Measurements from ENCODE around the gene ARIH2. TPM values are rescaled to one million over a fixed set of nuclear protein-coding genes. Genes with fewer than 3 reads are reported as not detected.

Gene ARIH2
- total RNA-seq, 5 donors from 2014 or later (not counting 1 experiment from before 2014, with no cell fraction given): 136 to 163 (median 153) TPM

DNA sequence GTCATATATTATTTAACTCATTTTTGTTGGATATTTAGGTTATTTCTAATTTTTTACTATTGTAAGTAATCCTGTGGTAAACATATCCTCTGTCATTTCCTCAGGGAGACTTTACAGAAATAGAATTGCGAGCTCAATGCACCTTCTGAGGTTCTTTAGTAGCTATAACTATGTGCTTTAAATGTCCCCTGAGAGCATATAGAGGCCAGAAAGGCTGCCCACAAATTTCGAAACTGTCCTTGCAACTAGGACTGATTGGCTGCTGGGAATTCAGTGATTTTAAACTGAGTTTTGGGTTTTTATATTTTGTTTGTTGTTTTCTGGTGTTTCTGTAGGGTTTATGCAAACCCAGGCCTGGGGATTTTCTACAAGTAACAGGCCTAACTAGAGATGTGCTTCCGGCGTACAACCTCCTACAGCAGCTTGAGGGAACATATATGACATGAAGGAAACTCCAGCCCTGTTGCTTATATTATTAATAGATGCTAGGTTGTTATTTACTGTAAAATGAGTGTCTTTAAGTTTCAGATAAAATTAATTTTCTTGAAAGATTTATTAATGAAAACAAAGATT lies 42.3 kb downstream of the ARIH2 start:
- no peak for ATAC-seq (replicated peaks in 1 of 4)
- Histone ChIP-seq H3K36me3 (ENCODE audit: control insufficient read depth in 2 of 2, extremely low read depth in 1 of 2, insufficient read depth in 1 of 2, low read length in 1 of 2) (peaks cover 12 to 33% of the 10 kb centered on the region in 2 donors), H3K9me3 (no peaks in the 10 kb centered on the region), H3K4me3 (ENCODE audit: control insufficient read depth in 1 of 2, extremely low read depth in 1 of 2, low read length in 1 of 2) (no peak overlapping the region), H3K27me3 (replicated peaks in 1 of 2; ENCODE audit: control insufficient read depth in 2 of 2, extremely low read depth in 1 of 2, insufficient read depth in 2 of 2, low read length in 1 of 2) (no peaks in the 10 kb centered on the region), H3K4me1 (ENCODE audit: control insufficient read depth in 1 of 2, extremely low read depth in 1 of 2, insufficient read depth in 2 of 2, low read length in 2 of 2) (no peaks in the 10 kb centered on the region), H3K27ac (ENCODE audit: low read length) (no peak overlapping the region)
- peak overlapping the region in 1 of 2 donors; percentile 16 for H3K27ac Mint-ChIP-seq
- WGBS (ENCODE audit: insufficient coverage): 94% methylated on average over 2 of the region's 4 CpGs
- ChIA-PET CTCF (no interaction called here), POLR2A (no interaction called here)
- H3K4me3 Mint-ChIP-seq: no peak overlapping the region
- no peaks in the 10 kb centered on the region for H3K27me3 Mint-ChIP-seq
- H3K36me3 Mint-ChIP-seq: peaks cover 38% of the 10 kb centered on the region
- H3K4me1 Mint-ChIP-seq: peaks cover 3 to 7% (median 5%) of the 10 kb centered on the region in 3 donors
- no peak for DNase-seq
- H3K9me3 Mint-ChIP-seq: no peaks in the 10 kb centered on the region

DNA sequence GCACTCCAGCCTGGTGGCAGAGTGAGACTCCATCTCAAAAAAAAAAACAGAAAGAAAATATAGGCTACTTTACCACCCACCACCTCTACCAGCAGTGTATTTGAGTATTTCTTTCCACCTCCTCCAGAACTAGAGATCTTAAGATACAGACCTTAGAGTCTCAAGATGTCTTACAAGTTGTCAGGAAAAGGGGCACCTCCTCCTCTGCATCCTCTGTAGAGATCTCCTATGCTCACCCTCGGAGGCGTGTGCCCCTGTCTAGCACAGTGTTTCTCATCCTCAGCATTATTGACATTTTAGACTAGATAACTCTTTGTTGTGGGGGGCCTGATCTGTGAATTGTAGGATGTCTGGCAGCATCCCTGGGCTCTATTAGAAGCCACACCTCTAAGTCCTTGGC lies 43.7 kb downstream of the ARIH2 start:
- no peak overlapping the region for H3K4me3 ChIP-seq (ENCODE audit: control insufficient read depth in 1 of 2, extremely low read depth in 1 of 2, low read length in 1 of 2)
- H3K27me3 ChIP-seq (replicated peaks in 1 of 2; ENCODE audit: control insufficient read depth in 2 of 2, extremely low read depth in 1 of 2, insufficient read depth in 2 of 2, low read length in 1 of 2): no peaks in the 10 kb centered on the region
- no CpG with 5 or more reads among the region's 2 CpGs for WGBS (ENCODE audit: insufficient coverage)
- H3K27ac Mint-ChIP-seq: peak overlapping the region in 1 of 2 donors; percentile 13
- no peak for ATAC-seq (replicated peaks in 1 of 4)
- H3K27me3 Mint-ChIP-seq: no peaks in the 10 kb centered on the region
- peaks cover 46% of the 10 kb centered on the region for H3K36me3 Mint-ChIP-seq
- H3K9me3 ChIP-seq: no peaks in the 10 kb centered on the region
- peaks cover 17 to 39% of the 10 kb centered on the region in 2 donors for H3K36me3 ChIP-seq (ENCODE audit: control insufficient read depth in 2 of 2, extremely low read depth in 1 of 2, insufficient read depth in 1 of 2, low read length in 1 of 2)
- H3K4me3 Mint-ChIP-seq: no peak overlapping the region
- peaks cover 7 to 17% (median 8%) of the 10 kb centered on the region in 3 donors for H3K4me1 Mint-ChIP-seq
- CTCF ChIA-PET: no interaction called here
- no peak overlapping the region for H3K27ac ChIP-seq (ENCODE audit: low read length)
- no peaks in the 10 kb centered on the region for H3K9me3 Mint-ChIP-seq
- POLR2A ChIA-PET: no interaction called here
- H3K4me1 ChIP-seq (ENCODE audit: control insufficient read depth in 1 of 2, extremely low read depth in 1 of 2, insufficient read depth in 2 of 2, low read length in 2 of 2): peaks cover 0 to 5% of the 10 kb centered on the region in 2 experiments
- no peak for DNase-seq

DNA sequence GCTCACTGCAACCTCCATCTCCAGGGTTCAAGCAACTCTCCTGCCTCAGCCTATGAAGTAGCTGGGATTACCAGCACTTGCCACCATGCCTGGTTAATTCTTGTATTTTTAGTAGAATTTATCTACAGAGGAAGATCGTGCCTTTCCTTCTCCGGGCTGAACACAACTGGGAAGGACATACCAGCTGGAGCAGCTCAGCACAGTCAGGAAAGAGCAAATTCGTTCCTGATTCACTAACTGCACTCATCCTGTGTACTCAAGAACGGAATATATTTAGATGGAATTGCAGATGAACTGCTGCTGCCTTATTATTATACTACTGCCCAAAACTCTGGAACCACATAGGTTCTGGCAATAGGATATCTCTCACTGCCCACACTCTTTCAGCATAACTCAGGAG lies 44.3 kb downstream of the ARIH2 start:
- CTCF ChIA-PET: no interaction called here

DNA sequence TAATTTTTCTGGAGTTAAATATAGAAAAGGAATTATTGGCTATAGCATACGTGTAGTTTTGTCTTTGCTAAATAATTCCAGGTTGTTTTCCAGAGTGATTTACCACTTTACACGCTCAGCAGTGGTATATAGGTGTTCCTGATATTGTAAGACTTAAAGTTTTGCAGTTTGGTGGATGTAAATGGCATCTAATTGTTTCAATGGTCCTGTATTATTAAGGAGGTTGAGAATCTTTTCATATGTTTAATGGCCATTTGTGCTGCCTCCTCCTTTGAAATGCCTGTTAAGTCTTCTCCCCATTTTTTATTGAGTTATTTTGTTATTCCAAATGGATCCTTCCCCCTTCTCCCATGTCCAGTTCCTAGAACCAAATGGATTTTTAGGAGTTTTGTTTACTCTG lies 44.9 kb downstream of the ARIH2 start:
- no peak overlapping the region for H3K27ac Mint-ChIP-seq
- CTCF ChIA-PET: no interaction called here

More for the DNA sequence above, 44.3 kb downstream of the ARIH2 start:
- Mint-ChIP-seq H3K27me3 (no peaks in the 10 kb centered on the region), H3K27ac (peak overlapping the region in 1 of 2 donors; percentile 13), H3K4me3 (no peak overlapping the region), H3K9me3 (no peaks in the 10 kb centered on the region), H3K4me1 (peaks cover 7 to 17% (median 9%) of the 10 kb centered on the region in 3 donors), H3K36me3 (peaks cover 42% of the 10 kb centered on the region)
- Histone ChIP-seq H3K27ac (ENCODE audit: low read length) (no peak overlapping the region), H3K4me1 (ENCODE audit: control insufficient read depth in 1 of 2, extremely low read depth in 1 of 2, insufficient read depth in 2 of 2, low read length in 2 of 2) (peaks cover 0 to 5% of the 10 kb centered on the region in 2 experiments), H3K27me3 (replicated peaks in 1 of 2; ENCODE audit: control insufficient read depth in 2 of 2, extremely low read depth in 1 of 2, insufficient read depth in 2 of 2, low read length in 1 of 2) (no peaks in the 10 kb centered on the region), H3K4me3 (ENCODE audit: control insufficient read depth in 1 of 2, extremely low read depth in 1 of 2, low read length in 1 of 2) (no peak overlapping the region), H3K36me3 (ENCODE audit: control insufficient read depth in 2 of 2, extremely low read depth in 1 of 2, insufficient read depth in 1 of 2, low read length in 1 of 2) (peaks cover 17 to 35% of the 10 kb centered on the region in 2 donors), H3K9me3 (no peaks in the 10 kb centered on the region)
- ATAC-seq (replicated peaks in 1 of 4) (no peak), DNase-seq (no peak)
- POLR2A ChIA-PET: no interaction called here
- 90% methylated on average over 2 of the region's 4 CpGs for WGBS (ENCODE audit: insufficient coverage)

DNA sequence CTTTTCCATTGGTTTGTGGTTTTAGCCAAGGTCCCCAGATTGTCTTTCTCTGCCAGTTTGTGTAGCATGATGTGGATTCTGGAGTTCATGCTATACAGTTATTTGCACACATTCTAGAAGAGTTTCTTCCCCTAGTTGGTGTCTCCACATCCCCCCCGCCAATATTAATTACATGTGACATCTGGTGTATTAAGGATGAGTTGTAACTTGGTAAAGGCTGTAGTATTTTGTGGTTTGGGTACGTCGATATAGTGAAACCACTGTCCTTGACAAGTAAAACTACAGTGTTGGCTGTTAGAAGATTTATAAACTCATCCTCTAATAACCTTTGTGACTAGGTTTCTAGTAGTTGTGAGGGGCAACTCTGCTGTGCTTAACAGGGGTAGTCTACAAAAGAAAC lies 47.7 kb downstream of the ARIH2 start:
- Mint-ChIP-seq H3K36me3 (peaks cover 51% of the 10 kb centered on the region), H3K27me3 (no peaks in the 10 kb centered on the region), H3K4me1 (peaks cover 7 to 17% (median 9%) of the 10 kb centered on the region in 3 donors), H3K27ac (peak overlapping the region; percentile 20 to 58), H3K9me3 (no peaks in the 10 kb centered on the region), H3K4me3 (no peak overlapping the region)
- no peaks in the 10 kb centered on the region for H3K27me3 ChIP-seq (replicated peaks in 1 of 2; ENCODE audit: control insufficient read depth in 2 of 2, extremely low read depth in 1 of 2, insufficient read depth in 2 of 2, low read length in 1 of 2)
- DNase-seq (no peak), ATAC-seq (replicated peaks in 1 of 4) (no peak)
- CTCF ChIA-PET: no interaction called here
- WGBS (ENCODE audit: insufficient coverage): no CpG with 5 or more reads among the region's 3 CpGs
- H3K9me3 ChIP-seq: no peaks in the 10 kb centered on the region
- H3K27ac ChIP-seq (ENCODE audit: low read length): peak overlapping the region; percentile 9
- H3K4me1 ChIP-seq (ENCODE audit: control insufficient read depth in 1 of 2, extremely low read depth in 1 of 2, insufficient read depth in 2 of 2, low read length in 2 of 2): peaks cover 0 to 5% of the 10 kb centered on the region in 2 experiments
- peaks cover 20 to 55% of the 10 kb centered on the region in 2 donors for H3K36me3 ChIP-seq (ENCODE audit: control insufficient read depth in 2 of 2, extremely low read depth in 1 of 2, insufficient read depth in 1 of 2, low read length in 1 of 2)
- POLR2A ChIA-PET: no interaction called here
- no peak overlapping the region for H3K4me3 ChIP-seq (ENCODE audit: control insufficient read depth in 1 of 2, extremely low read depth in 1 of 2, low read length in 1 of 2)

More for the DNA sequence above, 44.9 kb downstream of the ARIH2 start:
- no peaks in the 10 kb centered on the region for H3K9me3 ChIP-seq
- peaks cover 43% of the 10 kb centered on the region for H3K36me3 Mint-ChIP-seq
- 92% methylated on average over 2 of the region's 2 CpGs for WGBS (ENCODE audit: insufficient coverage)
- H3K27me3 ChIP-seq (replicated peaks in 1 of 2; ENCODE audit: control insufficient read depth in 2 of 2, extremely low read depth in 1 of 2, insufficient read depth in 2 of 2, low read length in 1 of 2): no peaks in the 10 kb centered on the region
- POLR2A ChIA-PET: no interaction called here
- no peaks in the 10 kb centered on the region for H3K9me3 Mint-ChIP-seq
- peaks cover 7 to 17% (median 9%) of the 10 kb centered on the region in 3 donors for H3K4me1 Mint-ChIP-seq
- ATAC-seq (replicated peaks in 1 of 4) (no peak), DNase-seq (no peak)
- H3K27ac ChIP-seq (ENCODE audit: low read length): no peak overlapping the region
- peaks cover 17 to 35% of the 10 kb centered on the region in 2 donors for H3K36me3 ChIP-seq (ENCODE audit: control insufficient read depth in 2 of 2, extremely low read depth in 1 of 2, insufficient read depth in 1 of 2, low read length in 1 of 2)
- no peak overlapping the region for H3K4me3 ChIP-seq (ENCODE audit: control insufficient read depth in 1 of 2, extremely low read depth in 1 of 2, low read length in 1 of 2)
- H3K4me1 ChIP-seq (ENCODE audit: control insufficient read depth in 1 of 2, extremely low read depth in 1 of 2, insufficient read depth in 2 of 2, low read length in 2 of 2): peaks cover 0 to 5% of the 10 kb centered on the region in 2 experiments
- H3K27me3 Mint-ChIP-seq: no peaks in the 10 kb centered on the region
- H3K4me3 Mint-ChIP-seq: no peak overlapping the region

DNA sequence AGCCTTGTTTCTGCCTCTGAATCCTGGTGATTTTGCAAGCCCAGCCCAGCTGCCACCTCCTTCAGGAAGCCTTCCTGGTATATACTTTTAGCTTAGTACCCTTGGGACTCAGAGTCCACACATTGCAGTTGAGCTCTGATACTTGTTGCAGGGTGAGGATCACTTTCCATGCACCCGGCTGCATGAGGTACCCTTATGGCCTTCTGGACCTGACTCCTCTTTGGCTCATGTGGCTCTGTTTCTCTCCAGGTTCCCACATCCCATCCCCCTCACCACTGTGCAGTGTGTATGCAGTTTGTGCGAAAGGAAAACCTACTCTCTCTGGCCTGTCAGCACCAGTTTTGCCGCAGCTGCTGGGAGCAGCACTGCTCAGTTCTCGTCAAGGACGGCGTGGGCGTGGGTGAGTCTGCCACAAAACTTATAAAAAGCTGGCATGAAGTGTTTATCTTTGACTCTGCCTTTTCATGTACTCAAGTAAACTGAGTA lies 48.3 kb downstream of the ARIH2 start:
- peaks cover 7 to 15% (median 9%) of the 10 kb centered on the region in 3 donors for H3K4me1 Mint-ChIP-seq
- Histone ChIP-seq H3K36me3 (ENCODE audit: control insufficient read depth in 2 of 2, extremely low read depth in 1 of 2, insufficient read depth in 1 of 2, low read length in 1 of 2) (peaks cover 20 to 60% of the 10 kb centered on the region in 2 donors), H3K27ac (ENCODE audit: low read length) (peak overlapping the region; percentile 23), H3K4me1 (ENCODE audit: control insufficient read depth in 1 of 2, extremely low read depth in 1 of 2, insufficient read depth in 2 of 2, low read length in 2 of 2) (peaks cover 0 to 5% of the 10 kb centered on the region in 2 experiments), H3K9me3 (no peaks in the 10 kb centered on the region), H3K4me3 (ENCODE audit: control insufficient read depth in 1 of 2, extremely low read depth in 1 of 2, low read length in 1 of 2) (no peak overlapping the region), H3K27me3 (replicated peaks in 1 of 2; ENCODE audit: control insufficient read depth in 2 of 2, extremely low read depth in 1 of 2, insufficient read depth in 2 of 2, low read length in 1 of 2) (no peaks in the 10 kb centered on the region)
- H3K4me3 Mint-ChIP-seq: no peak overlapping the region
- H3K27ac Mint-ChIP-seq: peak overlapping the region; percentile 58 to 75
- DNase-seq (no peak), ATAC-seq (replicated peaks in 1 of 4) (peak in 1 of 4 experiments; percentile 35)
- no peaks in the 10 kb centered on the region for H3K9me3 Mint-ChIP-seq
- CTCF ChIA-PET: no interaction called here
- POLR2A ChIA-PET: interaction anchor here in 1 of 2 donors (0.5 kb wide), 2 partner anchors 47 to 53 kb away, joined by 3 to 6 read pairs; no protein-coding TSS in a partner anchor
- H3K27me3 Mint-ChIP-seq: no peaks in the 10 kb centered on the region
- WGBS (ENCODE audit: insufficient coverage): 85% methylated on average over 6 of the region's 7 CpGs
- peaks cover 51% of the 10 kb centered on the region for H3K36me3 Mint-ChIP-seq

Data from T-cell (primary cell).